Activated CD8-positive, alpha-beta T cell treated with anti-CD3 and anti-CD28 coated beads, Interleukin-2, amount 10 ng/mL, durations not matched to agents 7 days and 5 days (primary cell): ENCODE results near the gene COL6A1. TPM values are rescaled to one million over a fixed set of nuclear protein-coding genes. Genes with fewer than 3 reads are reported as not detected.
"Not testable (repeated sequence)": the region's sequence is repeated elsewhere in the genome, so short reads cannot be mapped to it uniquely, and the experiment has no call there.

Experiments
- ATAC-seq: fragments of 150-1000 bp; cut with Tn5 transposase; one replicate; pipeline ENCODE4 v1.10.0; 2021; ENCODE audit warnings: moderate library complexity
- CTCF ChIA-PET: fragments of 350-600 bp; sonication (Branson Sonifier 250); formaldehyde crosslinking; loops from one replicate; lab custom pipeline; 2021; ENCODE audit warnings: antibody characterized with exemption; lab: Charles Lee
- POLR2A ChIA-PET: fragments of 350-600 bp; sonication (Branson Sonifier 250); formaldehyde crosslinking; loops from one replicate; lab custom pipeline; 2021; ENCODE audit warnings: antibody characterized with exemption; lab: Charles Lee
- DNase-seq: peaks from one replicate; pipeline ENCODE4 v3.0.0-alpha.2; 2020
- H3K27ac Mint-ChIP-seq: one replicate; pipeline ENCODE4 v1.8.0; 2021; ENCODE audit warnings: mild to moderate bottlenecking, mixed read lengths
- H3K27me3 Mint-ChIP-seq: one replicate; pipeline ENCODE4 v1.8.0; 2021; ENCODE audit warnings: low read depth, mixed read lengths
- H3K36me3 Mint-ChIP-seq: one replicate; pipeline ENCODE4 v1.8.0; 2021; ENCODE audit warnings: low read depth, mixed read lengths
- H3K4me1 Mint-ChIP-seq: one replicate; pipeline ENCODE4 v1.8.0; 2021; ENCODE audit warnings: low read depth, mixed read lengths
- H3K4me3 Mint-ChIP-seq: one replicate; pipeline ENCODE4 v1.8.0; 2021; ENCODE audit warnings: mild to moderate bottlenecking, mixed read lengths
- H3K9me3 Mint-ChIP-seq: one replicate; pipeline ENCODE4 v1.8.0; 2022; ENCODE audit warnings: mixed read lengths; ENCODE audit not compliant: insufficient read depth
- total RNA-seq, 2 experiments: library from RNA; stranded (reverse); gene quantifications; one replicate each; pipeline ENCODE4 v1.2.3, GENCODE V29; 2021

Gene COL6A1
- total RNA-seq, 2 experiments from 2014 or later = 0.26 to 0.42 TPM

GRCh38 chr21:45948576-45949141 lies 32.9 kb upstream of the COL6A1 start:
- Mint-ChIP-seq H3K9me3 (no peaks in the 10 kb centered on the region), H3K36me3 (no peaks in the 10 kb centered on the region), H3K27me3 (no peaks in the 10 kb centered on the region), H3K4me3 (no peak overlapping the region), H3K27ac (no peak overlapping the region), H3K4me1 (no peaks in the 10 kb centered on the region)
- POLR2A ChIA-PET = no interaction called here
- no peak for DNase-seq
- CTCF ChIA-PET = interaction anchor here (1.0 kb wide), 1 partner anchor 24 kb away, joined by 3 read pairs; no protein-coding TSS in a partner anchor
- no peak for ATAC-seq

GRCh38 chr21:45949928-45950739 lies 31.4 kb upstream of the COL6A1 start:
- H3K27me3 Mint-ChIP-seq = peaks cover 2% of the 10 kb centered on the region
- no peak overlapping the region for H3K4me3 Mint-ChIP-seq
- no peak for ATAC-seq
- no peaks in the 10 kb centered on the region for H3K4me1 Mint-ChIP-seq
- POLR2A ChIA-PET = no interaction called here
- CTCF ChIA-PET = no interaction called here
- no peak for DNase-seq
- H3K27ac Mint-ChIP-seq = no peak overlapping the region
- H3K36me3 Mint-ChIP-seq = no peaks in the 10 kb centered on the region
- no peaks in the 10 kb centered on the region for H3K9me3 Mint-ChIP-seq

GRCh38 chr21:45950740-45951515 lies 30.6 kb upstream of the COL6A1 start:
- no peak overlapping the region for H3K4me3 Mint-ChIP-seq
- no peak overlapping the region for H3K27ac Mint-ChIP-seq
- ChIA-PET POLR2A (no interaction called here), CTCF (interaction anchor here (1.7 kb wide), 1 partner anchor 22 kb away, joined by 4 read pairs; no protein-coding TSS in a partner anchor)
- DNase-seq (no peak), ATAC-seq (no peak)
- H3K36me3 Mint-ChIP-seq = no peaks in the 10 kb centered on the region
- peaks cover 3% of the 10 kb centered on the region for H3K27me3 Mint-ChIP-seq
- no peaks in the 10 kb centered on the region for H3K9me3 Mint-ChIP-seq
- no peaks in the 10 kb centered on the region for H3K4me1 Mint-ChIP-seq

- H3K4me1 Mint-ChIP-seq = no peaks in the 10 kb centered on the region
- H3K9me3 Mint-ChIP-seq = no peaks in the 10 kb centered on the region
- POLR2A ChIA-PET = interaction anchor here (0.6 kb wide), 1 partner anchor 225 kb away, joined by 3 read pairs; no protein-coding TSS in a partner anchor
- DNase-seq (no peak), ATAC-seq (no peak)
- H3K4me3 Mint-ChIP-seq = no peak overlapping the region
- H3K27me3 Mint-ChIP-seq = peaks cover 3% of the 10 kb centered on the region
- no peak overlapping the region for H3K27ac Mint-ChIP-seq
- CTCF ChIA-PET = interaction anchor here (1.7 kb wide), 1 partner anchor 22 kb away, joined by 4 read pairs; no protein-coding TSS in a partner anchor
- no peaks in the 10 kb centered on the region for H3K36me3 Mint-ChIP-seq
Observed at GRCh38 chr21:45951676-45952075, 29.9 kb upstream of the COL6A1 start.

GRCh38 chr21:45952527-45952926 lies 29.0 kb upstream of the COL6A1 start:
- not testable (repeated sequence) for H3K27ac Mint-ChIP-seq

GRCh38 chr21:45952974-45953373 lies 28.6 kb upstream of the COL6A1 start:
- CTCF ChIA-PET = no interaction called here
- H3K27me3 Mint-ChIP-seq = peaks cover 3% of the 10 kb centered on the region
- no peaks in the 10 kb centered on the region for H3K9me3 Mint-ChIP-seq
- H3K4me1 Mint-ChIP-seq = no peaks in the 10 kb centered on the region
- H3K27ac Mint-ChIP-seq = no peak overlapping the region
- H3K36me3 Mint-ChIP-seq = no peaks in the 10 kb centered on the region
- DNase-seq (no peak), ATAC-seq (no peak)
- no peak overlapping the region for H3K4me3 Mint-ChIP-seq
- POLR2A ChIA-PET = no interaction called here

More at GRCh38 chr21:45952527-45952926, 29.0 kb upstream of the COL6A1 start:
- POLR2A ChIA-PET, ATAC-seq, H3K4me1 Mint-ChIP-seq, DNase-seq, H3K9me3 Mint-ChIP-seq, H3K4me3 Mint-ChIP-seq, H3K36me3 Mint-ChIP-seq, H3K27me3 Mint-ChIP-seq: not testable (repeated sequence)
- CTCF ChIA-PET = interaction anchor here (1.7 kb wide), 1 partner anchor 21 kb away, joined by 4 read pairs; no protein-coding TSS in a partner anchor

- ChIA-PET CTCF (interaction anchor here (0.8 to 0.9 kb wide), 2 partner anchors 16 to 32 kb away, joined by 3 read pairs; no protein-coding TSS in a partner anchor), POLR2A (no interaction called here)
- ATAC-seq = no peak
- H3K27me3 Mint-ChIP-seq = peaks cover 10% of the 10 kb centered on the region
- no peak overlapping the region for H3K27ac Mint-ChIP-seq
- H3K36me3 Mint-ChIP-seq = no peaks in the 10 kb centered on the region
- no peak overlapping the region for H3K4me3 Mint-ChIP-seq
- peaks cover 2% of the 10 kb centered on the region for H3K4me1 Mint-ChIP-seq
- H3K9me3 Mint-ChIP-seq = no peaks in the 10 kb centered on the region
- no peak for DNase-seq
Observed at GRCh38 chr21:45954261-45954660, 27.3 kb upstream of the COL6A1 start.

- H3K36me3 Mint-ChIP-seq = no peaks in the 10 kb centered on the region
- H3K4me3 Mint-ChIP-seq = no peak overlapping the region
- ATAC-seq (no peak), DNase-seq (no peak)
- peaks cover 13% of the 10 kb centered on the region for H3K27me3 Mint-ChIP-seq
- ChIA-PET CTCF (interaction anchor here (0.8 kb wide), 1 partner anchor 32 kb away, joined by 3 read pairs; no protein-coding TSS in a partner anchor), POLR2A (no interaction called here)
- H3K27ac Mint-ChIP-seq = no peak overlapping the region
- H3K4me1 Mint-ChIP-seq = peaks cover 2% of the 10 kb centered on the region
- H3K9me3 Mint-ChIP-seq = no peaks in the 10 kb centered on the region
Observed at GRCh38 chr21:45954921-45955320, 26.6 kb upstream of the COL6A1 start.

- ChIA-PET POLR2A (no interaction called here), CTCF (no interaction called here)
- H3K9me3 Mint-ChIP-seq = no peaks in the 10 kb centered on the region
- H3K4me3 Mint-ChIP-seq = no peak overlapping the region
- peaks cover 2% of the 10 kb centered on the region for H3K4me1 Mint-ChIP-seq
- ATAC-seq = no peak
- peaks cover 15% of the 10 kb centered on the region for H3K27me3 Mint-ChIP-seq
- DNase-seq = no peak
- no peak overlapping the region for H3K27ac Mint-ChIP-seq
- no peaks in the 10 kb centered on the region for H3K36me3 Mint-ChIP-seq
Observed at GRCh38 chr21:45957551-45957950, 24.0 kb upstream of the COL6A1 start.

GRCh38 chr21:45957981-45958600 lies 23.5 kb upstream of the COL6A1 start:
- CTCF ChIA-PET = no interaction called here
- H3K4me1 Mint-ChIP-seq = peaks cover 2% of the 10 kb centered on the region
- POLR2A ChIA-PET = interaction anchor here (0.5 kb wide), 1 partner anchor 187 kb away, joined by 3 read pairs; no protein-coding TSS in a partner anchor
- no peak overlapping the region for H3K4me3 Mint-ChIP-seq
- H3K27me3 Mint-ChIP-seq = peaks cover 17% of the 10 kb centered on the region
- DNase-seq (no peak), ATAC-seq (no peak)
- H3K9me3 Mint-ChIP-seq = no peaks in the 10 kb centered on the region
- H3K27ac Mint-ChIP-seq = no peak overlapping the region
- H3K36me3 Mint-ChIP-seq = no peaks in the 10 kb centered on the region

GRCh38 chr21:45959182-45959581 lies 22.4 kb upstream of the COL6A1 start:
- no peak overlapping the region for H3K27ac Mint-ChIP-seq
- no peak for DNase-seq
- ATAC-seq = no peak
- H3K9me3 Mint-ChIP-seq = peaks cover 4% of the 10 kb centered on the region
- no peak overlapping the region for H3K4me3 Mint-ChIP-seq
- CTCF ChIA-PET = interaction anchor here (1.4 kb wide), 1 partner anchor 11 kb away, joined by 5 read pairs; no protein-coding TSS in a partner anchor
- H3K4me1 Mint-ChIP-seq = peaks cover 2% of the 10 kb centered on the region
- H3K27me3 Mint-ChIP-seq = peaks cover 23% of the 10 kb centered on the region
- POLR2A ChIA-PET = no interaction called here
- H3K36me3 Mint-ChIP-seq = no peaks in the 10 kb centered on the region
